ENCODE results near the gene CTAG1A. TPM values are rescaled to one million over a fixed set of nuclear protein-coding genes. Genes with fewer than 3 reads are reported as not detected.
"Not testable (repeated sequence)": the region's sequence is repeated elsewhere in the genome, so short reads cannot be mapped to it uniquely, and the experiment has no call there.

CTAG1A gene
- total RNA-seq, 4 donors from 2014 or later, result not detected

DNA sequence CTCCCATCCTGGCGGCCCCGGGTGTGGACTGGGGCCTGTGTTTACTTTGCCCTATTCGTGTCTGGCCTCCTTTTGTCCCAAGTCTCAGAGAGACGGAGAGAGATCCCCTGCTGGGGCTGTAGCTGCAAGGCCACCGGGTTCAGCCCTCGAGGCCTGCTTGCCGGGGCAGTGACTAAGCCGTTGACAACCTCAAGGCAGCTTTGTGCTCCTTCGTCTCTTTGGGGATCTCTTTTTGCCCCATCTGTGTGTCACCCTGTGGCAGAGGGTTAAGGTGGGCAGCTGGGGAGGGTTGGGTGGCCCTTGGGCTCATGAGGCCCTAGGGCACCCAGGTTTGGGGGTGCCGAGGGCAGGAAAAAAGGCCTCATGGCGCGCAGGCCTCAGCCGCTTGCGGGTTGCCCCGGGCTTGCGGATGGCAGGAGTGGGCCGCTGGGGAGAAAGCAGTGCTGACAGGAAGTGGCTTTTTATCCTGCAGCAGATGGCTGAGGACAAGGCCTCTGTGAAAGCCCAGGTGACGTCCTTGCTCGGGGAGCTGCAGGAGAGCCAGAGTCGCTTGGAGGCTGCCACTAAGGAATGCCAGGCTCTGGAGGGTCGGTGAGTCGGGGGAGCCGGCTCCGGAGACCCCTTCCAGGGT, 26.8 kb upstream of the CTAG1A start:
- H3K4me3 ChIP-seq; H3K4me1 ChIP-seq; intact Hi-C loops (cut with DNase I; ENCODE audit: low total_unique reads); H3K9me3 ChIP-seq; ATAC-seq; H3K36me3 ChIP-seq; H3K27me3 ChIP-seq; DNase-seq; in situ Hi-C loops (cut with MboI; ENCODE audit: low sequenced_read_pairs in 4 of 4); H3K27ac ChIP-seq: not testable (repeated sequence)

DNA sequence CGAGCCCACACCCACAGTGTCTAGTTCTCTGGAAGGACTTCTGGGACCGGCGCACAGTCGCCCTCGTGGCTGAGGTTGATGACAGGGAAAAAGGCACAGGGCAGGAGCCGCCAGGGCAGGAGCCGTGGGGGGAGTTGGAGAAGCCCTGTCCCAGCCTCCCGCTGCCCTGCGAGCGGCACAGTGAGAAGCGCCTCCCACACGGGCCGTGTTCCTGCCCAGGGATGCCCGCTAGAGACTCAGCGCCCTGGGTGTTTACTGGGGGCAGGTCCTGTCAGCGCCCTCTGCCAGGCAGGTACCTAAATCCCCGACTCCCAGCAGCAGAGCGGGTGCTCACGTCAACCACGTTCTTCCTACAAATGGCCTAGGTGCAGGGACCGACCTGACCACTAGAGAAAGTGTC, 26.0 kb upstream of the CTAG1A start:
- H3K27me3 ChIP-seq; H3K27ac ChIP-seq; H3K9me3 ChIP-seq; DNase-seq; H3K36me3 ChIP-seq; H3K4me3 ChIP-seq; in situ Hi-C loops (cut with MboI; ENCODE audit: low sequenced_read_pairs in 4 of 4); ATAC-seq; H3K4me1 ChIP-seq; intact Hi-C loops (cut with DNase I; ENCODE audit: low total_unique reads): not testable (repeated sequence)

DNA sequence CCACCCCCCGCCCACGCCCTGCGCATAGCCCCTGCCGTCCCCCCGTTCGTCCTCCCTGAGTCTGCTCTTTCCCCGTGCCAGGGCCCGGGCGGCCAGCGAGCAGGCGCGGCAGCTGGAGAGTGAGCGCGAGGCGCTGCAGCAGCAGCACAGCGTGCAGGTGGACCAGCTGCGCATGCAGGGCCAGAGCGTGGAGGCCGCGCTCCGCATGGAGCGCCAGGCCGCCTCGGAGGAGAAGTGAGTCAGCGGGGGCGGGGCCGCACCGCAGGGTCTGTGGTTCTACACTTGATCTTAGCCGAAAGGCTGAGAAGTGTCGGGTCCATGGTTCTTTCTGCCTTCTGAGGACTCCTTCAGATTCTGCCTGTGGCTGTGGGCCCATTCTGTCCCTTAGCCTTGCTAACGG, 24.6 kb upstream of the CTAG1A start:
- in situ Hi-C loops (cut with MboI; ENCODE audit: low sequenced_read_pairs in 4 of 4); H3K4me1 ChIP-seq; H3K4me3 ChIP-seq; H3K9me3 ChIP-seq; DNase-seq; intact Hi-C loops (cut with DNase I; ENCODE audit: low total_unique reads); H3K27me3 ChIP-seq; H3K27ac ChIP-seq; ATAC-seq; H3K36me3 ChIP-seq: not testable (repeated sequence)

DNA sequence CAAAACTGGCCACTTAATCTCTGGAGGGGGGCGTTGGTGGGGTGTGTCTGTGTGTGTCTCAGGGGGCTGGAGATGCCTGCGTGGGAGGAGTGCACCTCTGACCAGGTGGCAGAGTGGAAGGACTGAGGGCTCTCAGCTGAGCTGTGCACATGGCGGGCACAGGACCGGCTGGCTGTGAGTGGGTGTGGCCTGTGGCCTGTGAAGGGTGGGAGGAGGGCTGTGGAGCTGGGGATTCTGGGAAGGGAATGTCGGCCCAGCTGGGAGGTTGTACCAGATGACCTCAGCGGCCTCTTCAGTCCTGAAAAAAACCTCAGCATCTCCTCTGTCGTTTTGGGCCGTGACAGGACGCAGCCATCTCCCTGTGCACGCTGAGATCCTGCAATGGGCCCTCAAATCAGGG, 22.6 kb upstream of the CTAG1A start:
- DNase-seq; intact Hi-C loops (cut with DNase I; ENCODE audit: low total_unique reads); in situ Hi-C loops (cut with MboI; ENCODE audit: low sequenced_read_pairs in 4 of 4); H3K4me1 ChIP-seq; H3K4me3 ChIP-seq; ATAC-seq; H3K27ac ChIP-seq; H3K9me3 ChIP-seq; H3K36me3 ChIP-seq; H3K27me3 ChIP-seq: not testable (repeated sequence)

DNA sequence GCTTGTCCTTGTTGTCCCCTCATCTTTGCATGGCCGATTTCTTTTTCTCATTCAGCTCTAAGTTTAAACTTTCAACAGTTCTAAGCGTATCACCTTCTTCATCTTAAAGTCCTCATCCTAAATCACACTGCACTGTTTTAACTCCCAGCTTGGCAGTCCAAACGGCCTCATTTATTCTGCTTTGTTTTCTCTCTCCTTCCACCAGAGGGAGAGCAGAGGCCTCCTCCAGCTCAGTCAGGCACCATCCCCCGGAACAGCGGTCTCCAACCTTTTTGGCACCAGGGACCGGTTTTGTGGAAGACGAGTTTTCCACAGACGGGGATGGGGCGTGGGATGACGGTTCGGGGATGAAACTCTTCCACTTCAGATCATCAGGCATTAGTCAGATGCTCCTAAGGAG, 14.6 kb upstream of the CTAG1A start:
- H3K36me3 ChIP-seq; ATAC-seq; DNase-seq; H3K4me1 ChIP-seq; H3K27me3 ChIP-seq; H3K9me3 ChIP-seq; H3K27ac ChIP-seq; in situ Hi-C loops (cut with MboI; ENCODE audit: low sequenced_read_pairs in 4 of 4); H3K4me3 ChIP-seq; intact Hi-C loops (cut with DNase I; ENCODE audit: low total_unique reads): not testable (repeated sequence)

DNA sequence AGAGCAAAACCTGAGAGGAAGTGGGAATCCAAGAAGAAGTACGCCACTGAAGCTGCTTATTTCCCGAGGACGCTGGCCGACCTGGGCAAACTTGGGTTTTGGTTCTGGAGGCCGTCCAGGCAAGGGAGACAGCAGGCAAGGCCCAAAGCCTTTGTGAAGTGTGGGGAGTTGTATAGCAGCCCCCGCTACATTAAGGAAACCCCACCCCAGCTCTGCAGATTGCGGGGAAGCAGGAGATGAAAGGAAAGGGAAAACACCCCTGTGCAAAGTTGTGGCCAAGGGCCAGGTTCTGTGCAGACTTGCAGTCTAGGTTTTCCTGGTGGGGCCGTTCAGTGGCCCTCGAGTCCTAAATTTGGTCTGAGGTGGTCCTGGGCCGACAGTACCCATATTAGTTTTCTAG, 11.9 kb upstream of the CTAG1A start:
- H3K4me1 ChIP-seq; H3K9me3 ChIP-seq; H3K4me3 ChIP-seq; in situ Hi-C loops (cut with MboI; ENCODE audit: low sequenced_read_pairs in 4 of 4); DNase-seq; ATAC-seq; H3K27ac ChIP-seq; H3K36me3 ChIP-seq; H3K27me3 ChIP-seq; intact Hi-C loops (cut with DNase I; ENCODE audit: low total_unique reads): not testable (repeated sequence)

DNA sequence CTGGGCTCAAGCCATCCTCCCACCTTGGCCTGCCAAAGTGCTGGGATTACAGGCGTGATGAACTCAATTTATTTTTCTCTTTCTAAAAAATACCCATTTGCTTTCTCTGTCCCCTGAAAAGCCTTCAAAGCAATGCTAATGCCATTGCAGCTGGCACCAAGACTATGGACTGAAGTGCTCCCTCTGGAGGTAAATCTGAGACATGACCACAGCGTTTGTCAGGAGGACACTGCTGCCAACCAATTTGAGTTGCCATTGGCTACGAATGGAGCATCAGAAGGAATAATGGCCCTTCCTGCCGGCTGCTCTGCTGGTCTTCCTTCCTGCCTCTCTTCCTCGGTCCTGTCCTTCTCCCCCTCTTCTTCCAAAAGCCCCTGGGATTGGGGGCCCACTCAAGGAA, 9.9 kb upstream of the CTAG1A start:
- in situ Hi-C loops (cut with MboI; ENCODE audit: low sequenced_read_pairs in 4 of 4); H3K4me1 ChIP-seq; H3K36me3 ChIP-seq; ATAC-seq; intact Hi-C loops (cut with DNase I; ENCODE audit: low total_unique reads); H3K27me3 ChIP-seq; H3K9me3 ChIP-seq; DNase-seq; H3K27ac ChIP-seq; H3K4me3 ChIP-seq: not testable (repeated sequence)

DNA sequence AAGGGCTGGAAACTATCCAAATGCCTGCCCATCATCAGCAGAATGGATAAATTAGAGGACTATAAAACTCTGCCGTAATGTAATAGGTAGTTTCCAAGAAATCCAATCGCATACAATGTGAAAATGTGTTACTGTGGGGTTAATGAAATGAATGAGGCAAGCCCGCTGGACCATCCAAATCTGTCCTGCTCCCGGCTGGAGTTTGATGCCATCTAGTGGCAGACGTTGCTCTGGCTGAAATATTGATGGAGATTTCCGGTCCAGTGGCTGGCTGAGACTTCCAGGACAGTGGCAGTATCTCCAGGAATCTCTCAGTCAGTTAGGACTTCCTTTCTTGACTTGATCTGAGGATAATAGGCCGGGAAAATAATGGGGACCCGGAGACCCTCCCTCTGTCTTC, 1.9 kb upstream of the CTAG1A start:
- H3K27me3 ChIP-seq; H3K36me3 ChIP-seq; DNase-seq; in situ Hi-C loops (cut with MboI; ENCODE audit: low sequenced_read_pairs in 4 of 4); ATAC-seq; H3K4me1 ChIP-seq; H3K9me3 ChIP-seq; H3K4me3 ChIP-seq; H3K27ac ChIP-seq; intact Hi-C loops (cut with DNase I; ENCODE audit: low total_unique reads): not testable (repeated sequence)

DNA sequence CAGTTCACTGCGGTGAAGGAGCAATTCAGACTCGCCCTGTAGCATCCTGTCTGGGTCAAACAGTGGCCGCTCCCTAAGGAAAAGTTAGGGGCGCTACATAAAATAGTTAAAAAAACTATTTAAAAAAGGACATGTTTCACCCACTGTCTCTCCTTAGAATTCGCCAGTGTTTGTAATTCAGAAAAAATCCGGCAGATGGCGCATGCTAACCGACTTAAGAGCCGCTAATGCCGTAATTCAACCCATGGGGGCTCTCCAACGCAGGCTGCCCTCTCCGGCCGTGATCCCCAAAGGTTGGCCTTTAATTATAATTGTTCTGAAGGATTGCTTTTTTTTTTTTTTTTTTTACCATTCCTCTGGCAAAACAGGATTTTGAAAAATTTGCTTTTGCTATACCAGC, 5.5 kb downstream of the CTAG1A start:
- DNase-seq; in situ Hi-C loops (cut with MboI; ENCODE audit: low sequenced_read_pairs in 4 of 4); H3K27ac ChIP-seq; H3K4me3 ChIP-seq; intact Hi-C loops (cut with DNase I; ENCODE audit: low total_unique reads); H3K27me3 ChIP-seq; H3K36me3 ChIP-seq; H3K4me1 ChIP-seq; H3K9me3 ChIP-seq; ATAC-seq: not testable (repeated sequence)

Data from gastrocnemius medialis (tissue), 4 donors.